DMS 273 (cell line): ENCODE measurements around the gene ZNF124.
A peak's percentile ranks its signal among the peaks of the same experiment; 100 is the strongest.
"Not testable (repeated sequence)": the region's sequence is repeated elsewhere in the genome, so short reads cannot be mapped to it uniquely, and the experiment has no call there.

Experiments used
- DNase-seq: peaks from one replicate; lab custom pipeline; 2025; ENCODE audit not compliant: unreplicated experiment; lab: John Stamatoyannopoulos, UW

Gene ZNF124

GRCh38 chr1:247171875-247172563 lies at the start of gene ZNF124:
ZNF124 (minus strand) TSS chr1:247172020; CDS start chr1:247171877, 143 bp downstream.
- peak; percentile 15 for DNase-seq

- DNase-seq, result not testable (repeated sequence)
Observed at GRCh38 chr1:247220280-247220679, 48.5 kb upstream of the ZNF124 start.

GRCh38 chr1:247218121-247218651 lies 46.4 kb upstream of the ZNF124 start:
- DNase-seq, result no peak

- peak; percentile 47 for DNase-seq
Observed at GRCh38 chr1:247216261-247216660, 44.4 kb upstream of the ZNF124 start.

GRCh38 chr1:247212627-247213617 lies 41.1 kb upstream of the ZNF124 start:
- no peak for DNase-seq

- no peak for DNase-seq
Observed at GRCh38 chr1:247212012-247212411, 40.2 kb upstream of the ZNF124 start.

- DNase-seq, result no peak
Observed at GRCh38 chr1:247211339-247211738, 39.5 kb upstream of the ZNF124 start.

- DNase-seq, result peak; percentile 99
Observed at GRCh38 chr1:247210376-247211117, 38.7 kb upstream of the ZNF124 start.

- DNase-seq, result no peak
Observed at GRCh38 chr1:247210062-247210375, 38.2 kb upstream of the ZNF124 start.

GRCh38 chr1:247209396-247209795 lies 37.6 kb upstream of the ZNF124 start:
- peak; percentile 32 for DNase-seq

GRCh38 chr1:247204177-247204647 lies 32.4 kb upstream of the ZNF124 start:
- DNase-seq, result no peak

GRCh38 chr1:247198781-247199180 lies 27.0 kb upstream of the ZNF124 start:
- no peak for DNase-seq

- no peak for DNase-seq
Observed at GRCh38 chr1:247193958-247194357, 22.1 kb upstream of the ZNF124 start.

GRCh38 chr1:247189981-247190798 lies 18.4 kb upstream of the ZNF124 start:
- no peak for DNase-seq

GRCh38 chr1:247185667-247186066 lies 13.8 kb upstream of the ZNF124 start:
- no peak for DNase-seq

GRCh38 chr1:247184254-247184653 lies 12.4 kb upstream of the ZNF124 start:
- no peak for DNase-seq

GRCh38 chr1:247182994-247183393 lies 11.2 kb upstream of the ZNF124 start:
- no peak for DNase-seq

GRCh38 chr1:247180581-247180980 lies 8.8 kb upstream of the ZNF124 start:
- DNase-seq, result no peak

- DNase-seq, result no peak
Observed at GRCh38 chr1:247177755-247178154, 5.9 kb upstream of the ZNF124 start.

GRCh38 chr1:247175458-247175857 lies 3.6 kb upstream of the ZNF124 start:
- DNase-seq, result no peak
